HTERT RPE-1 (cell line): ENCODE data around the gene OBSCN.

Experiments used
- in situ Hi-C: fragments of 300-500 bp; cut with MboI; formaldehyde crosslinking; loops from 4 replicates; pipeline ENCODE4 v1.14.3; 2020; ENCODE audit warnings: low sequenced_read_pairs

Gene OBSCN

GRCh38 chr1:228299901-228300300 is 92.1 kb downstream of the OBSCN start:
- in situ Hi-C loops: no loop called here

- in situ Hi-C loops: no loop called here
Measured at GRCh38 chr1:228302086-228302485, 94.2 kb downstream of the OBSCN start.

DNA sequence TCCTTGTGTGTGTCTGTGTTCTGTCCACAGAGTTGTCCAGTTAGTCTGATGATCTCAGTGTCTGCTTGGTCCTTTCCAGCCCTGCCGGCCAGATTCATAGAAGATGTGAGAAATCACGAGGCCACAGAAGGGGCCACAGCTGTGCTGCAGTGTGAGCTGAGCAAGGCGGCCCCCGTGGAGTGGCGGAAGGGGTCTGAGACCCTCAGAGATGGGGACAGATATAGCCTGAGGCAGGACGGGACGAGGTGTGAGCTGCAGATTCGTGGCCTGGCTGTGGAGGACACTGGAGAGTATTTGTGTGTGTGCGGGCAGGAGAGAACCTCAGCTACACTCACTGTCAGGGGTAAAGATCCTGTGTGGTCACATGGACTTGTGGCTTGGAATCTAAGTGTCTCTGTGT is 95.8 kb downstream of the OBSCN start:
- in situ Hi-C loops: no loop called here

DNA sequence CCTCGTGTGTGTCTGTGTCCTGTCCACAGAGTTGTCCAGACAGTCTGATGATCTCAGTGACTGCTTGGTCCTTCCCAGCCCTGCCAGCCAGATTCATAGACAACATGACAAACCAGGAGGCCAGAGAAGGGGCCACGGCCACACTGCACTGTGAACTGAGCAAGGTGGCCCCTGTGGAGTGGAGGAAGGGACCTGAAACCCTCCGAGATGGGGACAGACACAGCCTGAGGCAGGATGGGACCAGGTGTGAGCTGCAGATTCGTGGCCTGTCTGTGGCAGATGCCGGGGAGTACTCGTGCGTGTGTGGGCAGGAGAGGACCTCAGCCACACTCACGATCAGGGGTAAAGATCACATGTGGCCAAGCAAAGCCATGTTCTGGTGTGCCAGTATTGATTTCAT is 96.4 kb downstream of the OBSCN start:
- in situ Hi-C loops: no loop called here

DNA sequence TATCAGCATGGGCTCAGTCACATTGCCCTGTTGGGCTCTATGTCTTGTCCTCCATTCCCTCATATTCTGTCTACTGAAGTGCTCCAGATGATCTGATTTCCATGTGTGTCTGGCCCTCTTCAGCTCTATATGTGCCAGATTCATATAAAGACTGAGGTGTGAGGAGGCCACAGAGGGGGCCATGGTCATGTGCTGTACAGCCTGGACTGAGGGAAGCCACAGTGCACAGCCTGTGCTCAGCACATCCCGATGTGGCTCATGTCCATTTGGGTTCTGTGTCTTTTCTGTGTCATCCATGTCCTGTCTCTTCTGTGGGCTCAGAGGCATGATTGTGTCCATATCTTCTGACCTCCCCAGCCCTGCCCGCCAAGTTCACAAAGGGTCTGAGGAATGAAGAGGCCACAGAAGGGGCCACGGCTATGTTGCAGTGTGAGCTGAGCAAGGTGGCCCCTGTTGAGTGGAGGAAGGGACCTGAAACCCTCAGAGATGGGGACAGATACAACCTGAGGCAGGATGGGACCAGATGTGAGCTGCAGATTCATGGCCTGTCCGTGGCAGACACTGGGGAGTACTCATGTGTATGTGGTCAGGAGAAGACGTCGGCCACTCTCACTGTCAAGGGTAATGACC is 97.0 kb downstream of the OBSCN start:
- in situ Hi-C loops: no loop called here

GRCh38 chr1:228305721-228306152 is 97.9 kb downstream of the OBSCN start:
- in situ Hi-C loops: no loop called here

DNA sequence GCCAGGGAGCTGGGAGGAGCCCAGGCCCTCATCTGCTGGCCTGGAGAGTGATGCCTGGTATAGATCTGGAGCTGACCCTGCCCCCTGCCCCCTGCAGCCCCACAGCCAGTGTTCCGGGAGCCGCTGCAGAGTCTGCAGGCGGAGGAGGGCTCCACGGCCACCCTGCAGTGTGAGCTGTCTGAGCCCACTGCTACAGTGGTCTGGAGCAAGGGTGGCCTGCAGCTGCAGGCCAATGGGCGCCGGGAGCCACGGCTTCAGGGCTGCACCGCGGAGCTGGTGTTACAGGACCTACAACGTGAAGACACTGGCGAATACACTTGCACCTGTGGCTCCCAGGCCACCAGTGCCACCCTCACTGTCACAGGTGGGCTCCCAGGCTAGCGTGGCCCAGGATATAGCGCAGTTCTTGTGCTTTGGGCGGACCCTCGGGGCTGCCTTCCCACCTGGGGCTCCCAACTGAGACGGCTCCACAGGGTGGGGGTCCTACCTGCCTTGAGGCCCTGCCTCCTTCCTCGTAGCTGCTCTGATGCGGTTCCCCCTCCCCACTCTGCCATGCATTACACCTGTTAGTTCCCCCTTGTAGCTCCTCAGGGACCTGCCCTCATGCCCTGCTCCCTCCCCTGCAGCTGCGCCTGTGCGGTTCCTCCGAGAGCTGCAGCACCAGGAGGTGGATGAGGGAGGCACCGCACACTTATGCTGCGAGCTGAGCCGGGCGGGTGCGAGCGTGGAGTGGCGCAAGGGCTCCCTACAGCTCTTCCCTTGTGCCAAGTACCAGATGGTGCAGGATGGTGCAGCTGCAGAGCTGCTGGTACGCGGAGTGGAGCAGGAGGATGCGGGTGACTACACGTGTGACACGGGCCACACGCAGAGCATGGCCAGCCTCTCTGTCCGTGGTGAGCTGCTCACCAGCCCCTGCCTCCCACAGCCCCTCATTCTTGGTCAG is 98.7 kb downstream of the OBSCN start:
- in situ Hi-C loops: no loop called here

- in situ Hi-C loops: no loop called here
Measured at GRCh38 chr1:228307218-228308023, 99.6 kb downstream of the OBSCN start.

- in situ Hi-C loops: no loop called here
Measured at GRCh38 chr1:228308085-228308601, 100.3 kb downstream of the OBSCN start.

DNA sequence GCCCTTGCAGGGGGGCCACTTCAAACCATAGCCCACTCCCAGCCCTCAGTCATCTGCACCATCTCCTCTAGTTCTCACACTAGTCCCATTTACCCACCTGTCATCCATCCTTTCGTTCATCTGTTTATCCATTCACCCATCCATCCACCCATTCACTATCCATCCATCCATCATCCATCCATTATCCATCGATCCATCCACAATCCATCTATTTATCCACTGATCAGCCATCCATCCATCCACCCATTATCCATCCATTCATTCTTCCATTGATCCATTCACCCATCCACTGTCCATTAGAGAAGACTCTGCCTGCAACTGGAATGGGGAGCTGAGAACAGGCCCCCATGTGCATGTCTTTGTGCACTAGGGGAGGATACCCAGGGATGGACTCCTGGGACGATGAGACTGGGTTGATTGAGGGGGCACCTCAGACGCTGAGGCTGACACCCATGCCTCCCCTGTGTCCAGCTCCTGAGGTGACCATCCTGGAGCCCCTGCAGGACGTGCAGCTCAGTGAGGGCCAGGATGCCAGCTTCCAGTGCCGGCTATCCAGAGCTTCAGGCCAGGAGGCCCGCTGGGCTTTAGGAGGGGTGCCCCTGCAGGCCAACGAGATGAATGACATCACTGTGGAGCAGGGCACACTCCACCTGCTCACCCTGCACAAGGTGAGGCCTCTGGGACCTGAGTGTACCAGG is 100.9 kb downstream of the OBSCN start:
- in situ Hi-C loops: no loop called here

DNA sequence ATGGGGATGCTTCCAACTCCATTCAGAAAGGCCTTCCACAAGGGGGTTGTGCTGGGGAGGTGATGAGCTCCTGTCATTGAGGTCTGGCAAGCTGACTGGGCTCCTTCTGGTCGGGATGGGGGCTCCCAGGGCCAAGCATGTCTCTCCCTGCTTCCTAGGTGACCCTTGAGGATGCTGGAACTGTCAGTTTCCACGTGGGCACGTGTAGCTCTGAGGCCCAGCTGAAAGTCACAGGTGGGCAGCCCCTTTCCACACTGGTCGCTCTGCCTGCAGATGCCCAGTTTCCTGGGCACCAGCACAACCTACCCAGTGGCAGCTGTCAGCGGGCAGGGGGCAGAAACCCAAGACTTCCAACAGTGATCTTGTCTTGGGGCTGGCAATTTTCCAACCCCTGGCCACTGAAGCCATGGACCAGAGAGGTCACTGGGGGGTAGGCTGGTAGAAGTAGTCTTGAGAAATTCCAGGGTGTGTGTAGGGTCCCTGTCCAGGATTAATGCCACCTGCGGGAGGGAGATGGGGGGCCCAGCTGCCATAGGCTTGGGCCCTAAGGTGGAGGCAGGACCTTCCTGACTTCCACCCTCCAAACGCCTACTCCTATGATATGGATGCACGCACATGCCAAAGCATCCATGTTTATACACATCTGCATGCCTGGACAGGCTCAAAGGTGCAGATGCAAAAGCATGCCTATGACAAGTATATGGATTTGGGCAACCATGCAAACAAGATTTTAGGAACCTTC is 101.7 kb downstream of the OBSCN start:
- in situ Hi-C loops: no loop called here

DNA sequence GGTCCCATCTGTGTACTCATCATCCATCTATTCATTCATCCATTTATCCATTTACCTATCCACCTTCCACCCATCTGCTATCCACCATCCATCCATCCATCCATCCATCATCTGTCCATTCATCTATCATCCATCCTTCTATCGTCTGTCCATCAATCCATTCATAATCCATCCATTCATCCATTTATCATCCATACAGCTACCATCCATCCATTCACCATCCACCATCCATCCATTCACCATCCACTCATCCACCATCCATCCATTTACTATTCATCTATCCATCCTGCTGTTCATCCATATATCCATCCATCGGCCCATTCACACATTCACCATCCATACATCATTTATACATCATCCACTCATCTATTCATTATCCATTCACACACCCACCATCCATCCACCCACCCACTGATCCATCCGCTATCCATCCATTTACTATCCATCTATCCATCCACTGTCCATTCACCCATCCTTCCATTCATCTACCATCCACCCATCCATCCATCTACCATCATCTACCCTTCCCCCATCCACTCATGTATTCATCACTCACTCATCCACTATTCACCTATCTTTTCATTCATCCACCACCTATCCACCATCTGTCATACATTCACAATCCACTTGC is 102.4 kb downstream of the OBSCN start:
- in situ Hi-C loops: no loop called here

DNA sequence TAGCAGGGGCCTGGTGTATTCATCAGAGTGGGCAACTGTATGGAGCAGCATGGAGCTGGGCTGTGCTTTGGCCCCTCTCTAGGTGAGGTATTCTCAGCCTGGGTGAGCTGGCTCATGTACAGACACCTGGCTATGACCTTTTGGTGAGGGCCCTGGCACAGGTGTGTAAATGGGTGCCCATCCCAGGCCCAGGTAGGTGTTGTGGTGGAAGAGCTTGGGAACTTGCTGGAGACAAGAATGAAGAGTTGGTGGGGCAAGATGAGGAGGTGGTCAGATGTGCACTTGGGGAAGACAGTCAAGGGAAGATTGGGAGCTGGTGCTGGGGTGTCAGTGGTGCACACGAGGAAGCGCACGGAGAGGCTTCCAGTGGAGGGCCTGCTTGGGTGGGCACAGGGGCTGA is 103.2 kb downstream of the OBSCN start:
- in situ Hi-C loops: no loop called here

DNA sequence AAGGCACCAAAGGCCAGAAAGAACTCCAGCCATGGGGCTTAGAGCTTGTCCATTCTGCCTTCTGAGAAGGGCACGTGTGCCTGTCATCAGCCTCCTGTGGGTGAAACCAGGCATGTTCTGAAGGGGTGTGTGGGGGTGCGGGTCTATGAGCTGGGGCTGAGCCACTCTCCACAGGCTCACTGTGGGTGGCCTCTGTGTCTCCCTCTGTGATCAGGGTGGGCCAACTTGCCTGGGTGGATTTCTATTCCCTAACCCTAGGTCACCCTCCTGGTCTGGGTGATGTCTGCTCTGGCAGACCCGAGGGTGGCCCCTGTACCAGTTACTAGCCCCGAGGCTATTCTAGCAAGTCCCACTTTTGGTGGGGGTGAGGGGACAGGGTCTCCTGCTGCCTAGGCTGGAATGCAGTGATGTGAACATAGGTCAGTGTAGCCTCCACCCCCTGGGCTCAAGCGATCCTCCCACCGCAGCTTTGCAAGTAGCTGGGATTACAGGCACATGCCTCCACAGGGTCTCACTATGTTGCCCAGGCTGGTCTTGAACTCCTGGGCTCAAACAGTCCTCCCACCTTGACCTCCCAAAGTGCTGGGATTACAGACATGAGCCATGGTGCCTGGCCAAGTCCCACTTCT is 104.4 kb downstream of the OBSCN start:
- in situ Hi-C loops: no loop called here

DNA sequence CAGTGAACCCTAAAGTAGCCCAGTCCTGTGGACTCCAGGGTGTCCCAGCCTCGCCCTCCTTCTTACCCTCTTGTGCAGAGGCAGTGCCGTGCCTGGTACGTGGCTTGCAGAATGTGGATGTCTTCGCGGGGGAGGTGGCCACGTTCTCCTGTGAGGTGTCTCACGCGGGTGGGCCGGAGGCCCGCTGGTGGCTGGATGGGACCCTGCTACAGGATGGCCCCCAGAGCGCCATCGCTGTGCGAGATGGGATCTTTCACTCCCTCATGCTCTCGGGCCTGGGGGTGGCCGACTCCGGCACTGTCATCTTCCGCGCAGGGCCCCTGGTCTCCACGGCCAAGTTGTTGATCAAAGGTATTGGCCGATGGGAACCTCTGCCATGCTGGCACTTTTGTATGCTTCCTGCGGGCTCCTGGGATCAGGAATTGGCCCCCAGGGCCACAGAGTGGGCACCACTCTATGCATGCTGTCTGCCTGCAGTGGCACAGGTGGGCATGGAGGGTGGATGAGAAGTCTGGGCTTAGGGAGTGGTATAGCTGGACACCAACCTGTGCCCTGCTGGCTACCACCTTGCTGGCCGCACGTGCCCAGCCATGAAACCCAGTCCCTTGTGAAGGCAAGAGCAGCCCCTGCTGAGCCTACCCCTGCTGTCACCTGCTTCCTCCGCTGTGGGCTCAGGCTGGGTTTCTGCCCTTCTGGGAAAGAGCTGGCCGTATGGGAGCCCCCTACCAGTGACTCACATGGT is 105.9 kb downstream of the OBSCN start:
- in situ Hi-C loops: no loop called here

DNA sequence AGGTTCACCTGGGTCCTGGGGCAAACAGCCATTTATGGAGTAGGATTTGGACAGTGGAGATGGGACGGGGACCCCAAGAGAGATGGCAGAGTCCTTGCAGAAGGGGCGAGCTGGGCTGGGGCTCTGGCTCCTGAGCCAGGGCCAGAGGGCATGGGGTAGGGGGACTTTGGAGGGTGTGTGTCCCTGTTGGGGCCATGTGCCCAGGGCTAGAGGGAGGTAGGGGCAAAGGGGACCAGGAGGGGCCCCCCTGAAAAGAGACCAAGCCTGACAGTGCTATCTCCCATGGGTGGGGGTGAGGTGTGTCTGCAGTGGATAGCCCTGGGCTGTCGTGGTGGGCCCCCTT is 106.4 kb downstream of the OBSCN start:
- in situ Hi-C loops: no loop called here

DNA sequence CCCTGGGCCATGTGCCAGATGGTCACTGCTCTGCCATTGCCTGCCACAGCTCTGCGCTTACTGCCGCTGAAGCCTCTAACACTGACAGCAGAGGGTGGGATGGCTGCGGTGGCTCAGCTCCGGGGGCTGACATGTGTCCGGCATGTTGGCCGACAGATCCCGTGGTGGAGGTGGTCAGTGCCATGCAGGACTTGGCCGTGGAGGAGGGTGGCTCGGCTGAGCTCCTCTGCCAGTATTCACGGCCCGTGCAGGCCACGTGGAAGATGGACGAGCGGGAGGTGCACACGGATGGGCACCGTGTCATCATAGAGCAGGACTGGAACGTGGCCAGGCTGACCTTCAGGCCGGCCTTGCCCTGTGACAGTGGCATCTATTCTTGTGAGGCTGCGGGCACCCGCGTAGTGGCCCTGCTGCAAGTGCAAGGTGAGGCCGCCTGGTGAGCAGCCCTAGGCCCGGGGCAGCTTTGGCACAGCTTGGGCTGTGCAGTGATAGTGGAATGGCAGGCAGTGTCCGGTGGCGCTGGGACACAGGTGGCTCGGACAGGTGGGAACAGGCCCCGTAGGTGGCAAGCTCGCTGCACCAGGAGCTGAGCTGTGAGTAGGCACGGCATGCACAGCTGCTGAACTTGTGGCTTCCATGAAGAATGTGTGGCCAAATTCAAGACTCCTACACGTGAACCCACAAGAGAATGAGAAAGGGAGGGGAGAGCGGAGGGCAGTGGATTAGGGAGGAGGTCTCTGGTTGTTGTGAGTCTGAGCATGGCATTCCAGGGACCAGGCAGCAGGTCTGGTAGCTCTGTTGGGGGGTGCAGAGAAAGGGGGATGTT is 107.0 kb downstream of the OBSCN start:
- in situ Hi-C loops: no loop called here
